K562 (cell line): ENCODE measurements around the gene RABGAP1. TPM values are rescaled to one million over a fixed set of nuclear protein-coding genes. Genes with fewer than 3 reads are reported as not detected.

ENCODE experiments used
- ELF2 ChIP-seq: fragments of 250-450 bp; sonication (Bioruptor Pico); IDR thresholded peaks from 2 replicates; pipeline ENCODE4 v1.5.0; 2021; ENCODE audit warnings: mild to moderate bottlenecking
- FOXM1 ChIP-seq, 2 experiments: fragments of 450-650 bp in 1 of 2; sonication (generic) in 1 of 2; formaldehyde crosslinking in 1 of 2; IDR thresholded peaks; 2 replicates each; pipeline versions ENCODE4 v1.6.1 to v1.9.0; 2017 to 2022; ENCODE audit warnings: low read depth in 2 of 2, mild to moderate bottlenecking in 2 of 2, missing genetic modification reagents in 1 of 2, moderate library complexity in 1 of 2
- ILK ChIP-seq: fragments of 450-650 bp; IDR thresholded peaks from 2 replicates; pipeline ENCODE4 v1.6.1; 2016; ENCODE audit warnings: missing genetic modification characterization, low read depth, mild to moderate bottlenecking, missing compliant biosample characterization, moderate library complexity, borderline replicate concordance
- IRF9 ChIP-seq: fragments of 450-650 bp; IDR thresholded peaks from 2 replicates; pipeline ENCODE4 v1.6.1; 2016; ENCODE audit warnings: missing biosample characterization, missing genetic modification characterization
- MTA3 ChIP-seq: fragments of 450-650 bp; formaldehyde crosslinking; IDR thresholded peaks from 2 replicates; pipeline ENCODE4 v1.6.1; 2017; ENCODE audit warnings: mild to moderate bottlenecking, borderline replicate concordance
- MXI1 ChIP-seq: IDR thresholded peaks from 2 replicates; pipeline ENCODE4 v1.6.1; 2011; ENCODE audit warnings: low read depth, mild to moderate bottlenecking, improper control_type of control experiment, low read length
- NELFE ChIP-seq: IDR thresholded peaks from 2 replicates; pipeline ENCODE4 v1.6.1; 2011; ENCODE audit warnings: mild to moderate bottlenecking; ENCODE audit not compliant: insufficient read depth, insufficient read length
- NFRKB ChIP-seq: fragments of 450-650 bp; IDR thresholded peaks from 2 replicates; pipeline ENCODE4 v1.6.1; 2016; ENCODE audit warnings: low read depth
- RB1 ChIP-seq: fragments of 450-650 bp; IDR thresholded peaks from 2 replicates; pipeline ENCODE4 v1.6.1; 2017; ENCODE audit warnings: low read depth, mild to moderate bottlenecking
- SFPQ ChIP-seq: fragments of 200-400 bp; formaldehyde crosslinking; IDR thresholded peaks from 2 replicates; pipeline ENCODE4 v1.6.1; 2017; ENCODE audit warnings: mild to moderate bottlenecking, low read depth, low read length, moderate library complexity
- SPI1 ChIP-seq: IDR thresholded peaks from 2 replicates; pipeline ENCODE4 v1.6.1; 2011; ENCODE audit warnings: low read depth, low read length, control low read depth, borderline replicate concordance
- STAG1 ChIP-seq: sonication (generic); formaldehyde crosslinking; IDR thresholded peaks from 2 replicates; pipeline ENCODE4 v1.5.0; 2020; ENCODE audit warnings: missing genetic modification reagents, borderline replicate concordance
- TAF1 ChIP-seq: IDR thresholded peaks from 2 replicates; pipeline ENCODE4 v1.6.1; 2011; ENCODE audit warnings: mild to moderate bottlenecking, low read length, moderate library complexity; ENCODE audit not compliant: insufficient read depth, control insufficient read depth, severe bottlenecking; ENCODE audit errors: extremely low read depth
- TBP ChIP-seq: optimal IDR thresholded peaks from 2 replicates; pipeline ENCODE3; 2011; ENCODE audit warnings: low read depth, low read length, improper control_type of control experiment
- ZKSCAN3 ChIP-seq: fragments of 250-450 bp; sonication (Bioruptor Pico); IDR thresholded peaks from 2 replicates; pipeline ENCODE4 v1.4.0; 2020
- polyA plus RNA-seq, 8 experiments: library from polyadenylated mRNA; depleted of rRNA in 4 of 8; stranded (reverse) in 5 of 8; unstranded in 3 of 8; fragments of >200 nt; fragmentation: Nextera tagmentation in 2 of 8; fragmentation: Illumina TruSeq in 1 of 8; extraction: Ambion mirVana in 2 of 8; extraction: Trizol in 1 of 8; gene quantifications; 2 replicates each; pipeline versions ENCODE4 v1.2.1 to v1.2.3, GENCODE V29; 2011 to 2014; ENCODE audit warnings: inconsistent platforms in 1 of 8, missing spikeins in 1 of 8
- total RNA-seq, 7 experiments: library from RNA; depleted of rRNA in 6 of 7; stranded (reverse); fragments of >200 nt in 6 of 7; fragmentation: Illumina TruSeq in 2 of 7; extraction: Trizol in 2 of 7; gene quantifications; 2 replicates each; pipeline versions ENCODE4 v1.2.1 to v1.2.3, GENCODE V29; 2011 to 2021; ENCODE audit warnings: low replicate concordance in 1 of 7

The RABGAP1 gene
- total and polyA plus RNA-seq, 9 of the 15 experiments (the other 6 are each of a cell fraction or from before 2014, with no cell fraction given): 1.5 to 22.7 (median 13.1) TPM

DNA sequence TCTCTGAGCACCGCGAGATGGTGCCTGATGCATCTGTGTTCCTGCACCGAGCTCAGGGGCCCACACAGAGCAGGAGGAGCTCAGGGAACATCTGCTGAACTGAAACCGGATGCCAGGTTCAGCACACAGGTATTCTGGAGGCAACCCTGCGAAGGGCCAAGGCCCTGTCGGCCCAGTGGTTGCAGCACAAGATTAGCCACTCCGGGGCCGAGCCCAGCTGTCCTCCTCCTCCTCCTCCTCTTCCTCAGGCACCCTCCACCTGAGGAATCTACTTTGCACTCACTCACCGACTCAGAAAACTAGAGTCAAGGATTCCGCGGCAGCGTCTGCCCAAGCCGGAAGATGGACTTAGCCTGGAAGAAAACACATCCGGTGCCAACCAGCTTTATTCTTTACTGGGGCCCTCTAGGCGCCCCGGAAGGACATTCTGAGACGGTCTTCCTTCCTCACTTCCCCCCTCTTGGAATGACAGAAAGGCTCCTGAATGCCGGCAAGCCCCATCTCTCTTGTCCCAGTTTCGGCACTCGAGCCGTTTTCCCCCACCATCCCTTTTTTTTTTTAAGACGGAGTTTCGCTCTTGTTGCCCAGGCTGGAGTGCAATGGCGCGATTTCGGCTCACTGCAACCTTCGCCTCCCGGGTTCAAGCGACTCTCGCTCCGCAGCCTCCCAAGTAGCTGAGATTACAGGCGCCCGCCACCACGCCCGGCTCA, 27.7 kb upstream of the RABGAP1 start, which contains the start of gene ZBTB6 (continued):
- TF ChIP-seq STAG1 (CRISPR knock-in tag) (no peak), TBP (peak; percentile 74), SFPQ (no peak), SPI1 (peak; percentile 91), ZKSCAN3 (CRISPR knock-in tag) (no peak), MTA3 (peak; percentile 56; the same call in 1 of the 2 replicates), ELF2 (peak; percentile 35; the same call in 1 of the 2 replicates), TAF1 (peak; percentile 80), RB1 (0 out of 2 replicates have a peak, but pooled peaks have one; percentile 25), NELFE (no peak), ILK (no peak), FOXM1 (IDR thresholded peaks at IDR 0.05; ENCODE audit: low read depth) (peak; percentile 33; the same call in 1 of the 2 replicates), FOXM1 (CRISPR knock-in tag; IDR thresholded peaks at IDR 0.05; ENCODE audit: low read depth) (no peak), MXI1 (no peak), IRF9 (tag) (0 out of 2 replicates have a peak, but pooled peaks have one; percentile 30), NFRKB (0 out of 2 replicates have a peak, but pooled peaks have one; percentile 65)
